Bone marrow (tissue), 2 donors: Measurements from ENCODE around the gene JAK1.

Experiments
- DNase-seq, 2 donors: peaks; one replicate each; lab custom pipeline; 2025; lab: John Stamatoyannopoulos, UW

The JAK1 gene

DNA sequence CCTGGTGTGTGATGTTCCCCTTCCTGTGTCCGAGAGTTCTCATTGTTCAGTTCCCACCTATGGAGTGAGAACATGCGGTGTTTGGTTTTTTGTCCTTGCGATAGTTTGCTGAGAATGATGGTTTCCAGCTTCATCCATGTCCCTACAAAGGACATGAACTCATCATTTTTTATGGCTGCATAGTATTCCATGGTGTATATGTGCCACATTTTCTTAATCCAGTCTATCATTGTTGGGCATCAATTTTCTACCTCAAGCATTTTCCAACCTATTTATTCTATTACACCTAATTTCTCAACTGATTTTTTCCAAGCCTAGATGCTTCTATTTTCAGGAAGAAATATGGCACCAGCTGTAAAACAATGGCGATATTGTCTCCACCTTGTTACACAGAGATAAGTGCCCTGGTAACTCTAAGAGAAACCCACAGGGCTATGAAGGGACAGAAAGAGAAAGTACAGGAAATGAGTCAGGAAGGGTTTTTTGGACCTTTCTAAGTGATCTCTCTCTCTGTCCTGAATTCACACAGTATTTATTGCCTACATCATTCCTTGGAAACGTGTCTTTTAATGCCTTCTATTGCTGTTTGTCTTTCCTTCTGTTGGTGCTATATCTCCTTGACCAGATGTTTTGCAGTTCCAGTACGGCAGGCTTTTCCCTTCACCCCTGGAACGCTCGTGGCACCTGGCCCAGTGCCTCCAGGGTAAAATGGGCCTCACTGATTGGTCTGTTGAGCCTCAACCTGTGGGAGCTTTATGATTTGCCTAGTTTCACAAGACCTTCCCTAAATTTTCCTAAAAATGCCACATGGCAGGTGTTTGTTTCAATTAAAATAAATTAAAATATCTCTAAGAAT is 14.6 kb upstream of the JAK1 start:
- DNase-seq = no peak

DNA sequence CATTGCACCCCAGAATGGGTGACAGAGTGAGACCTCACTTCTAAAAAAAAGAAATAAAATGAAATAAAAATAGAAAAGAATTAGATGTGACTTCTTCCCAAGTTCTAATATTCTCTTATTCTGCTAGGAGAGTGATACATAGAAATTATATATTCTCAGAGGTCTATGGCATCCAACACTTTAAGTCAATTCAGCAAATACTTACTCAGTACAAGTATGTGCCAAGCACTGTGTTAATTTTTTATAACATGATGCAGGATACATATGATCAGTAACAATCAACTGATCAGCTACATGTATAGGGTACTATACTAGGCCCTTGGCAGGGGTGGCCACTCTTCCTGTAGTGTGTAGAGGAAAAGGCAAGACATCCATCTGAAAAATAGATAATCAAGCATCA is 13.0 kb upstream of the JAK1 start:
- no peak for DNase-seq

DNA sequence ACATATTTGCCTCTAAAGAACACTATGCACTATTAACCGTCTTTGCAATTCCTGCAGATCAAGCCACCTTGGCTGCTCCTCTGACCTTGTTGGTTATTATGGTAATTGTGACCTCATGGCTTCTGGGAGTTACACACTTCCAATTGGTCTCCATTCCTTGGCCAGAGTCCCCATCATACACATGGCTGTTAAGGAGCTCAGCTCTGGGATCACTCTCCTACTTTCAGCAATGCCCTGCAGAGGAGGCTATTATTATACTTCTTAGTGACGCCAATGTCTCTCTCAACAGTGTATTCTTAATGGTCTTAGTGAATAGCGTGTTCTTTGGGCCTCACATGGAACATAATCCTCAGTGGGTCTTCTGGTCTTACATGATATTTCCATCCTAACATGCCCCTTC is 10.0 kb upstream of the JAK1 start:
- no peak for DNase-seq

DNA sequence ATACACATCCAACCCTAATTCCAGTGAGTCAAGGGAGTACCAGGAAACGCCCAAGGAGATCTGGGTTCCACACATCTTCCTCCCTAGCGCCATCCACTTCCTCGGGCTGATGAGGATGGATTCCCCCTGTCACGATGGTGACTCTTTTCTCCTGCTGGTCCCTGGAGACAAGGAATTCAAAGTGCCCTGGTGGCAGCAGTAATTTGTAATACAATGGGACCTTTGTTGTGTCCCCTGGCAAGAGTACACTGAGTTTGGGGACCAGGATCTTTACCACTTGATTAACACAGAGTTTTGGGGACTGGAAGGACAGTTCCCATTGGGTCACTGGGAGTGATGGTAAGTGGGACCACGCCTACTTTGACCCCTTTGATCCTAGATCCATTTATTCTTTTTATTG is 9.4 kb upstream of the JAK1 start:
- DNase-seq = no peak

DNA sequence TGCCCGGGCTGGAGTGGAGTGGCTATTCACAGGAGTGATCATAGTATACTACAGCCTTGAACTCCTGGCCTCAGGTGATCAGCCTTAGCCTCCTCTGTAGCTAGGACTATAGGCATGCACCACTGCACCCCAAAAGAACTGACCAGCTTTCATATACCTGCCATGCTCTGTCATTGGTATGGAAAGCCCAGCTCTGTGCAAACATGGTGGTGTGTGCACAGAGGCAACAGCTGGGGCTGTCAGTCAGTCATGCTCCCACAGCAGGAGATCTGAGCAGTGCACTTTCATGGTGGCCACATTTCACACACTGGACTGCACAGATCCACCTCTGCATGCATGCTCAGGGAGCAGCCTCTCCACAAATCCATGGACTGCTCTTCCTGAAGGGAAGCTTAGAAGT is 8.8 kb upstream of the JAK1 start:
- no peak for DNase-seq

DNA sequence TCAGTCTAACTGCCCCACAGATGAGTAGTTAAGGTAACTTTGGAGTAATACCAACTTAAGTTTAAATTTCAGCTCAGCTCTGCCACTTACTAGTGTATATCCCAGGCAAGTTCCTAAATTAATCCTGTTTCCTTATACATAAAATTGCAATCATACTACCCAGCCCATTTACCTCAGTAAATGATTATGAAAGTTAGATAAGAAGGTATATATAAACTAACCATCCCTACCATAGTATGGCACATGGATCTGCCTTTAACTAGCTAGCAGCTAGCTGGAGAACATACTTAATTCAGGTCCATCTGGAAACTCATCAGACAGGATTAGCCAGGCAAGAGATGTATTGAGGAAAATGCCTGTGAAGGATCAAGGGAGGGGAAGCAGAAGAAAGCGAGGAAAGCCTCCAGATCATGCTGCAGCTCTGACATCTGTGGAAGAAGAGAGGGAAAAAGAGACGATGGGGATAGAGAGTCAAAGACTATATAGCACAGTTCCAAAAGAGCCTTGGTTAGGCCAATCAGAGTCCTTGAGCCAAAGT is 8.0 kb upstream of the JAK1 start:
- DNase-seq = no peak

DNA sequence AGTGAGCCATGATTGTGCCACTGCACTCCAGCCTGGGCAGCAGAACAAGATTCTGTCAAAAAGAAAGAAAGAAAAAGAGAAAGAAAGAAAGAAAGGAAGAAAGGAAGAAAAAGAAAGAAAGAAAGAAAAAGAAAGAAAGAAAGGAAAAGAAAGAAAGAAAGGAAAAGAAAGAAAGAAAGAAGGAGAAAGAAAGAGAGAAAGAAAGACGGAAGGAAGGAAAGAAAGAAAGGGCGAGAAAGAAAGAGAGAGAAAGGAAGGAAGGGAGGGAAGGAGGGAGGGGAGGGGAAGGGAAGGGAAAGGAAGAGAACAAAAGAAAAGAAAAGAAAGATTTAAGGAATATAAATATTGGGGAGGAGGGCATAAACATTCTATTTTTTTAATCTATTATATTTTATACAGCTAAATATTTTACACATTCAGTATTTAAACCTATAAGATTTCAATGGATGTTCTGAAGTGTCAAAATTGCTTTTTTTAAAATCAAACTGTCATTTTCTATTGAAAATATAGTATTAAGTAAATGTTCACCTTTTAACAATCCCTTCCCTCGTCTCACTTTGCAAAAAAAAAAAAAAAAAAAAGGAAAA is 6.8 kb upstream of the JAK1 start:
- DNase-seq = no peak

DNA sequence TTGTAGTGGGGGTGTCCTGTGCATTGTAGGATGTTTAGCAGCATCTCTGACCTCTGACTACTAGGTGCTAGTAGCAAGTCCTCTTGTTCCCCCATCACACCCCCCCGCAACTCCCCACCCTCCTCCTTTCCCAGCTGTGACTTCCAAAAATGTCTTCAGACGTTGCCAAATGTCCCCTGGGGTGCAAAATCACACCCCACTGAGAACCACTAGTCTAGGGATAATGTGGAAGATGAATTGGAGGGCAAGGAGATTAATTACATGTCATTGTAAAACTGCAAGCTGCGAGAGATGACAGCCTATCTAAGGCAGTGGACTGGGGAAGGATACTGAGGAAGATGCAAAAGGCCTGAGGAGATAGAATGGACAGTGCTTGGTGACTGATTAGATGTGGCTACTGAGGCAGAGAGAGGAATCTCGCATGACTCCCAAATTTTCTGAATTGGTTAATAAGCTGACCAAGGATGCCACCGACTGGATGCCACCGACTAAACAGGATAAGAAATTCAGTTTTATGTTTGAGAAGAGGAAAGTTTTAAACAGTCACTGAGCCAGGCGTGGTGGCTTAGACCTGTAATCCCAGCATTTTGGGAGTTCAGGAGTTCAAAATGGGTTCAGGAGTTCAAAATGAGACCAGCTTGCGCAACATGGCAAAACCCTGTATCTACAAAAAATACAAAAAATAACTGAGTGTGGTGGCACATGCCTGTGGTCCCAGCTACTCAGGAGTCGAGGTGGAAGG is 3.1 kb upstream of the JAK1 start:
- DNase-seq = no peak

DNA sequence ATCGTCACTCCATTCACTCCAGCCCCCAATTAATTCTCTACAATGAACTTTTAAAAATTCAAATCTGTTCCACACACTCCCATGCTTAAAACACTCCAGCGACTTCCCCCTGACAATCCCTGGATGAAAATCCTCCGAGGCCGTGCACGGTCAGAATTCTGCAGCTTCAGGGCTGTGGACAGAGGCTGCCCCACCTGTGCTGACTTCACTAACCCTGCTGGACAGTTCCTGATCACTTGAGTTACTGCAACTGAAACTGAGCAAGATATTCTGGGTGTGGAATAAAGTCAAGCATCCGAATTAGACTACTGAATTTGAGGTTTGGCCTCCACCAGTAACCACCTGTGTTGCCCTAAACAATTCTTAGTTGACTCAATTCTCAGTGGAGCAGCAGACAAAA is 1.0 kb upstream of the JAK1 start:
- DNase-seq = no peak

DNA sequence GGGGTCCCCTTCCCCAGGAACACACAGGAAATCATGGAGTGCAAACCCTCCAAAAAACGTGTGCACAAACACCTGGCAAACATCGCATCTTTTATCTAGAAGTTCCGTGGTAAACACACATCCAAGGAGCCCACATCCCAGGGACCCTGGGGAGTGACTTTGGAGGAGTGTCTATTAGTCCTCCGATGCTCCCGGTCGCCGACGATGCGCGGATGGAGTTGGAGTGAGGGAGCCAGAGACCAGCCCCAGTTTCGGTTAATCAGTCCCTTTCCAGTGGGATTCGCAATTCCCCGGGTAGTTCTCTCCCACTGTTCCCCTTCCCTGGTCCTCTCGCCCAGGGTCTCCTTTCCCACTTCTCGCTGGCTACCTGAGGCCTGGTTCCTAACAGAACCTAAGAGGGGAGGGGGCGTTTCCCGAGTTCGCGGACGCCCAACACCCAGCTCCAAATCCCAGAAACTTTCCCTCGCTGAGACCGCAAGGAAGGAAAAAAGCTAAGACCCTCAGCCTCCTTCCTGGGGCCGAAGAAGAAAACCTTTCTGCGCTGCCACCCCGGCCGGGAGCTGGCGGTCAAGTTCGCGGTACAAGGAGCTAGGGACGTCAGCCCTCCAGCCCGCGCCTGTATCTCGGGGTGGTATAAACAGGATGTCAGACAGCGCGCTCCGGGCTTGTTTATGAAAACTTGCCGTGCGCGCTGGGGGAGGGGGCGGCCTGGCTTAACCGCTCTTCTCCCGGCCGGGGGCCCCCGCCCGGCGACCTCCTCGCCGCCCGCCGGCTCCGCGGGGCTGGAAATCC is 787 bp downstream of the JAK1 start:
- peak in 1 of 2 donors; percentile 53 for DNase-seq

DNA sequence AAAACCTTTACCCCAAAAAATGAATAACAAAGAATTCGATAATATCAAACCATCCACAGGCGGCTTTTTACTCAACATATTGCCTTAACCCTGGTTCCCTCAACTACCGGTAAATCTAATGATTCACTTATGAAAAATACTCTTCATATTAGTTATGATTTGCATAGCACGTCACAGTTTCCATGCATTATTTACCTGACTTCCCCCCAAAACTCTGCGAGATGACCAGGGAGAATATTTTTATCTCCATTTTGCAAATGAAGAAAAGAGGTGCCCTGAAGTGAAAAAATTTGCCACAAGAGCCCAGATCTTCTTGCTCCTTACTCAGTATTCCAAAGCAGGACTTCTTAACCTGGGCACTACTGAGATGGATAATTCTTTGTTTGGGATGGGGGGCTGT is 2.9 kb downstream of the JAK1 start:
- DNase-seq = no peak

DNA sequence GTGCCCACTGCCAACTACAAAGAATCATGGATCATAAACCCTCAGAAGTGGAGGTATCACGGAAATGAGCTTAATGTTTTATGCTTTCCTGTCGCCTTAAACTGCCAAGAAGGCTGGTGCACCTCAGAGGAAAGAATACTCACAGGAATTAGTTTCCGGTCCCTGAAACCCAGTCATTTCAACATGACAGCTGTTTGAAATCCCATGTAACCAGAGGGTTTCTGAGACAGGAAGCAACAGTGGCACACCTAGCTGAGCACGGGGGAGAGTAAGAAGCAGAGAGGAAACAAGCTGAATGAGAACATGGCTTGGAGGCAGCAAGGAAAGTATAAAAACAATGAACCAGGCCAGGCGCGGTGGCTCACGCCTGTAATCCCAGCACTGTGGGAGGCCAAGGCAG is 3.9 kb downstream of the JAK1 start:
- DNase-seq = no peak

DNA sequence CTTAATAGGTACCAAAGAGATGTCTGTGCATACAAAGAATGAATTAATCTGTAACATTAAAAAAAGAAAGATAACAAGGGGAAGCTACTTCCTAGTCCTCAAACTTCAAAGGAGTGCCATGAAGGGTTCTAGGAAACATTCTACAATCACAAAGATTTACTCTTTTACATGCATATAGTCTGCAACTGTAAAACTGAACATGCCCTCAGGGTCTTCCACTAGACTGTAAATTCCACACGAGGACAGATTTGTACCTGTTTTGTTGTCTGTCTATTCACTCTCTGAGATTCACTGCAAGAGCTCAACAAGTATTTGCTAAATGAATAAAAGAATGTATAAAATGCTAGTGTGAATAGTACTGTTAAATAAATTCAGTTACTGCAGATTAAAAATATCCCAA is 4.4 kb downstream of the JAK1 start:
- no peak for DNase-seq

DNA sequence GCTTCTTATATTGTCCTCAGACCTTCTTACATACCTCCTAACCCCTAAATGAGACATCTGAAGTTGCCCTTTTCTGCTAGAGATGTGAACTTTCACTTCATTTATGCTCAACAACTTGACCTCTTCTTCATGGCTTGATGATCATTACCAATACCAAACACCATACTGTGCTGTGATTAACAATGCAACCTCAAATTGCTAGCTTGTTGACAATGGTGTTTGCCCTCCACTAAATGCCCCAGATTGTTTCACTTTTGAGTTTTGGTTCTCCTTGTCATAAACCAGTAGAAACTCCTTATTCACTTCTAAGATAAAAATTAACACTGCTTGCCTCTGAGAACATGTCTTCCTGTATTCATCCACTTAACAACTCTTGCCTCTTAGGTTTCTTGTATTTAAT is 5.6 kb downstream of the JAK1 start:
- DNase-seq = no peak

DNA sequence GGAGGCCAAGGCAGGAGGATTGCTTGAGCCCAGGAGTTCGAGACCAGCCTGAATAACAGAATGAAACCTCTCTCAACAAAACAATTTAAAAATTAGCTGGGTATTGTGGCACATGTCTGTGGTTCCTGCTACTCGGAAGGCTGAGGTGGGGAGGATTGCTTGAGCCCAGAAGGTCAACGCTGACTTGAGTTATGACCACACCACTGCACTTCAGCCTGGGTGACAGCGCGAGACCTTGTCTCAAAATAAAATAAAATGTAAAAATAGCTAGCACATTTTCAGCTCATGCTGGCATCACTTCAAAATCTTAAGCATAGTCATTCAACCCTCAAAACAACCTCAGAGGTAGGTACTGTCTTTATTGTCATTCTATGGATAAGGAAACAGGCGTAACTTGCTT is 6.4 kb downstream of the JAK1 start:
- no peak for DNase-seq

DNA sequence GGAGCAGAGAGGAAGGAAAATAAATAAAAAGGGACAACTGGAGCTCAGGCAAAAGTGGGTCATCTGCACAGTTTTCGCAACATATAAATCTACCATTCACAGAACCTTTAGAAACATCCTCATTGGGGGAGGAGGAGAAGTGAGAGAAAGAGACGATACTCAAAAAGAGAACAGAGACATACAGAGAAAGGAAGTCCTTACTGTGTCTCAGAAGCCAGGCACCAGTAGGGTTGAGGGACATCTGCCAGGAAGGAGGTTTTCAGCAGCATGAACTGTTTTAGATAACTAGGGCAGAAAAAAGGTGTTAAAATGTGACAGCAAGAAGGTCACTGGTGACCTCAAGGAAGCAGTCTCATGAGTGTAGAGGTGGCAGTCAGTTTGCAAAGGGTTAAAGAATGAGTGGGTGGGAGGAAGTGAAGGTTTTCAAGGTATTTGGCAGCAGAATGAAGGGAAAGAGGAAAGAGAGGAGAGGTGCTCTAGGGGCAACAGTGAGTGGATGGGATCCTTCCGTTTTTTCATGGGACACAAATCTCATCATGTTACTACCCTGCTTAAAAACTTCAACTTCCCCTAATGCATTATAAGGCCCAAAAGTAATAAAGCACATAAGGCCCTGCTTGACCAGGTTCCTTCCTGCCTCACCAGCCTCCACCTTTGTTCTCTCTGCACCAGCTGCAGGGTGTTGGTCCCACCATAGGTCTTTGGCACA is 9.5 kb downstream of the JAK1 start:
- DNase-seq = peak in 1 of 2 donors; percentile 10

DNA sequence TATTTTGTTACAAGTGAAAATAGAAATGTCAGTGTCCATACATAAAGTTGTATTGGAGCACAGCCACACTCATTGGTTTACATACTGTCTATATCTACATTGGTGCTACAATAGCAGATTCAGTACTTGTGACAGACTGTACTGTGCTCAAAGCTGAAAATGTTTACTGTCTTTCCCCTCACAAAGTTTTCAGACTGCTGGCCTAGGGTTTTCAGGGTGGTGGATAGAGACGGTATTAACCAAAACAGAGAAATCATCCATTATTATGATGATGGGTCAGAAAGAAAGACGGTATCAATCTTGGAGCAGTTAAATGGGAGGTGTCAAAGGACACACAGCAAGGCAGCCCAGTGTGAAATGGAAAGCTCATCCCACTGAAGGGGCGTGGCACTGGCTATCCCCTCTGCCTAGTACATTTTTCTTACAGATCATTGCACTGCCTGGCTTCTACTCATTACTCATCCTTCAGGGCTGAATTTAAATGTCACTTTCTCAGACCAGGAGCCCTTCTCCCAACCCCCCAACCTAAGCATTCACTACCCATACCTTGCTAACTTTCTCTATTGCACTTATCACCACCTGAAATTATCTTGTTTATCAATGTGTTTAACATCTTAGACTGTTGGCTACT is 10.2 kb downstream of the JAK1 start:
- no peak for DNase-seq

DNA sequence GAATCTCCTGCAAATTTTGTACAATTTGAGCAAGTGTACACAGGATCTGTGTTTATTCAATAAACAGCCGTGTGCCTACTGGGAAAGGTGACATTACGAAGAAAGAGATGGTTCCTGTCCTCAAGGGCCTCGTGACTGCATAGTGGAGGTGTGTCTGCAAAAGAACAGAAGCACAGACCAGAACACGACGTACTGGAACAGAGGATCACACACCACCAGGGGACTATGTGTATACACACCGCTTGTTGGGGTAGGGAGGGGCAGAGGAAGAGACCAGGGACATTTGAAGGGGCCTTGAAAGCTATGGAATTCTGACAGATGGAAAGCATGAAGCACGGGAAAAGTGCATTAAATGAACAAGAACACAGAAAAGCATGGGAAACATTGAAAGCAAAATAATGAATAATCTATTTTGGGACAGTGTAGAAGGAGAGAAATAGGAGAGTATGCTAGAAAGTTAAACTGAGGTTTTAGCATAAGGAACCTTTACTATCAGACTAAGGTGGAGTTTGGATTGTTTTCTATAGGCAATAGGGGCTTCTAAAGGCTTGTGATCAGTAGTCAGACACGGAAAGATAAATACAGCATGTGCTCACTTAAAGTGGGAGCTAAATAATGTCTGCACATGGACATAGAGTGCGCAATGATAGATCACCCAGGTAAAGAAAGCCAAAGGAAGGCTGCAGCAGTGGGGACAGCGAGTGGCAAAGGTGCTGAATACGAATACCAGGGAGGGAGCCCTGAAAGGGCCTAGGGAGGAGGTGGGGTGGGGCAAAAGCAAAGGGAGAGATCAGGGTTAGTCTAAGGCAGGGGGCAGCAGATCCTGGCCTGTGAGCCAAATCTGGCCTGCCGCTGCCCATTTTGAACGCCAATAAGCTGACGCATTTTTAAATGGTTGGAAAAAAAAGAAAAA is 11.0 kb downstream of the JAK1 start:
- no peak for DNase-seq

DNA sequence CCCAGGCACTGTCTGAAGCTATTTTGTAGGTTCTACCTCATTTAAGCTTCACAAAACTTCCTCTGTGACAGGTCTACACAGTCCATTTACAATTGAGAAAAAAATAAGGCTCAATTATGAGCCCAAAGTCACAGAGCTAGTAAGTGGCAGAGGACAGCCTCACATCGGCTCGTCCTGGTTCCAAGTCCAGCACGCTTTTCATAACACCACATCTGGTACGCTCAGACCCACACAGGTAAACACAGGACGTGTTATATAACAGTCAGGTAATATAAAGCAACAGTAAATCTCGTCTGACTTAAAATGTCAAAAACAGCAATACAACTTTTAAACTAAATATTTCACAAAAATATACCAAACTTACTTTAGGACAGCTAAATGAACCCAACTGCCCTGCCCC is 13.1 kb downstream of the JAK1 start:
- DNase-seq = no peak

DNA sequence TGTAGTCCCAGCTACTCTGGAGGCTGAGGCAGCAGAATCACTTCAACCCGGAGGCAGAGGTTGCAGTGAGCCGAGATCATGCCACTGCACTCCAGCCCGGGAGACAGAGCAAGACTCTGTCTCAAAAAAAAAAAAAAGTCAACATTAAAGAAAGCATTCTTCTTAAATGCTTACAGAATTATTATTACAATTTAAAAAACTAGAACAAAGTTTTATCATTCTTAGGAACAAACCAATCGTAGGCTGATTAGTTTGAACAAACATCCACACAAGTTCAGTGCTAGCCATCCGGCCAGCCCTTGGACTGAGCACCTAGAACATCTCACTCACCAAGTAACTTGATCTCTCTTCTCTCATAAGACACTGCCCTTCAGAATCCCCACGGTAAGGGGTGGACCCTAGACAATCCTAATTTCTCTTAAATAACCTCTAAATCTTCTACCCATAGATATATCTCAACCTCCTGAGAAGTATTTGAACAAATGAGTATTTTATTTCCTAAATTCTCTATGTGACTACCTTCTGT is 16.0 kb downstream of the JAK1 start:
- DNase-seq = no peak
